HUDEP-2 (cell line): ENCODE measurements around the gene LRRC26.
"Not testable (repeated sequence)": the region's sequence is repeated elsewhere in the genome, so short reads cannot be mapped to it uniquely, and the experiment has no call there.

Experiments
- DNase-seq, 76 experiments: peaks; one replicate each; lab custom pipeline; 2025; ENCODE audit not compliant: unreplicated experiment in 76 of 76; lab: John Stamatoyannopoulos, UW

The LRRC26 gene

GRCh38 chr9:137122796-137123467 lies 46.9 kb downstream of the LRRC26 start:
- DNase-seq: not testable (repeated sequence)

DNA sequence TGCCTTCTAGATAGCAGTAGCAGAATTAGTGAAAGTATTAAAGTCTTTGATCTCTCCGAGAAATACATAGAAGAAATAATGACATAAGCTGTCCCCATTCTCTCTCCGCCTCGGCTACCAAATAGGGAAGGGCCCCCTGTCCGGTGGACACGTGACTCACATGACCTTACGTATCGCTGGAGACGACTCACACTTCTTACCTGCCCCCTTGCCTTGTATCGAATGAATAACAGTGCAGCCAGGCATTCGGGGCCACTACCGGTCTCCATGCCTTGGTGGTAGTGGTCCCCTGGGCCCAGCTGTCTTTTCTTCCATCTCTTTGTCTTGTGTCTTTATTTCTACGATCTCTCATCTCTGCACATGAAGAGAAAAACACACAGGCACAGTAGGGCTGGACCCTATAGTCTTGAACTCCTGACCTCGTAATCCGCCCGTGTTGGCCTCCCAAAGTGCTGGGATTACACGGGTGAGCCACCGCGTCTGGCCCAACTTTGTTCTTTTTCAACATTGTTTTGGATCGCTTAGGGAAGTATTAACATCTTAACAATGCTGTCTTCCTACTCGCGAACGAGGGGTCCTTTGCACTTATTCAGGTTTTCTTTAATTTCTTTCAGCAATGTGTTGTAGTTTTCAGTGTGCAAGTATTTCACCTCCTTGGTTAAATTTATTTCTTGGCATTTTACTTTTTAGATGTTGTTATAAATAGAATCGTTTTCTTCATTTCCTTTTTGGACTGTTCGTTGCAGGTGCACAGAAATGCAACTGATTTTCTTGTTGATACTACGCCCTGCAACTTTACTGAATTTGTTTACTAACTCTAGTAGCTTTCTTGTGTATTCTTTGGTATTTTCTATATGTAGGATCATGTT lies 47.7 kb downstream of the LRRC26 start:
- not testable (repeated sequence) for DNase-seq
